ENCODE measurements around the gene CTSG. TPM values are rescaled to one million over a fixed set of nuclear protein-coding genes. Genes with fewer than 3 reads are reported as not detected.
"Not testable (repeated sequence)": the region's sequence is repeated elsewhere in the genome, so short reads cannot be mapped to it uniquely, and the experiment has no call there.

Gene CTSG
- total and polyA plus RNA-seq, 2 of the 4 experiments (the other 2 are of a cell fraction): not detected

DNA sequence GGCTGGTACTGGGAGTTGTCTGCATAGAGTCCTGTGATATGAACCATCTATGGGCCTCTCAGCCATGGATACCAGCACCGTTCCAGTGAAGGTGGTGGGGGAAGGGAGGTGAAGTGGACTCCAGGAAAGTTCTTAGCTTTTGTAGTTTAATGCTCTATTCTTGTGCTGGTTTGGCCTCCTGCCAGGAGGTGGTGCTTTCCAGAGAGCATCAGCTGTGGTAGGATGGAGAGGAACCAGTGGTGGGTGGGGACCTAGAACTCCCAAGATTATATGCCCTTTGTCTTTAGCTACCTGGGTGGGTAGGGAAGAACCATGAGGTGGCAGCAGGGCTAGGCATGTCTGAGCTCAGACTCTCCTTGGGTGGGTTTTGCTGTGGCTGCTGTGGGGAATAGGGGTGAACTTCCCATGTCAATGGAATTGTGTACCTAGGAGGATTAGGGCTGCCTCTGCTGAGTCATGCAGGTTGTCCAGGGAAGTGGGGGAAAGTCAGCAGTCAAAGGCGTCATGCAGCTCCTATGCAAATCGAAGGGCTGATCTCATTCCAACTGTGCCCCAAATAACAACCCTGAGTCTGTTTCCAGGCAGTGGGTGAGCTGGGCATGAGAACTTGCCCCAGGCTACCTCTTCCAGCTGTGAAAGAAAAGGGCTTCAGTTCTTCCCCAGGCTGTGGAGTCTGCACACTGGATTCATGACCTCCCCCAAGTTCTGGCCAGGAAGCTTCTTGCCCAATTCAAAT, 19.2 kb upstream of the CTSG start:
- Histone ChIP-seq H3K4ac (ENCODE audit: low read depth, low read length) (no peak overlapping the region), H4K8ac (ENCODE audit: low read depth in 2 of 2, low read length in 2 of 2) (no peak overlapping the region), H3K18ac (ENCODE audit: low read depth, low read length) (no peak overlapping the region), H3K4me1 (ENCODE audit: control insufficient read depth, insufficient read depth, low read length) (no peaks in the 10 kb centered on the region), H2BK20ac (ENCODE audit: low read depth, low read length) (no peak overlapping the region), H3K79me1 (ENCODE audit: low read depth in 1 of 2, low read length in 2 of 2) (no peaks in the 10 kb centered on the region), H2AK5ac (ENCODE audit: low read depth, low read length) (no peak overlapping the region), H3K4me3 (ENCODE audit: insufficient read depth, low read depth, low read length) (no peak overlapping the region), H3K4me2 (ENCODE audit: low read depth, low read length) (no peak overlapping the region), H2BK15ac (ENCODE audit: low read depth, low read length) (no peak overlapping the region), H3K36me3 (ENCODE audit: control insufficient read depth, insufficient read depth, low read length) (no peaks in the 10 kb centered on the region), H3K23ac (ENCODE audit: low read depth, low read length) (no peak overlapping the region), H3K27me3 (ENCODE audit: control insufficient read depth, insufficient read depth, low read length) (no peaks in the 10 kb centered on the region), H2BK120ac (ENCODE audit: low read depth, low read length) (no peak overlapping the region), H3K14ac (replicated peaks; ENCODE audit: low read depth, low read length) (no peak overlapping the region), H2BK5ac (ENCODE audit: low read depth, low read length, poor library complexity, severe bottlenecking) (no peak overlapping the region), H3K9me3 (ENCODE audit: control insufficient read depth, insufficient read depth, low read length) (no peaks in the 10 kb centered on the region), H4K20me1 (ENCODE audit: insufficient read depth, low read length) (no peaks in the 10 kb centered on the region), H2AK9ac (replicated peaks; ENCODE audit: low read depth, low read length, poor library complexity) (no peak overlapping the region), H2AFZ (replicated peaks; ENCODE audit: low read length, poor library complexity) (no peak overlapping the region), H3K9me1 (ENCODE audit: insufficient read depth, low read length) (no peaks in the 10 kb centered on the region), H3K9ac (ENCODE audit: low read depth, low read length) (no peak overlapping the region), H3K56ac (ENCODE audit: extremely low read depth, insufficient read depth, low read length) (no peak overlapping the region), H4K5ac (ENCODE audit: low read depth, low read length) (no peak overlapping the region), H3K27ac (ENCODE audit: insufficient read depth, low read length) (no peak overlapping the region), H4K91ac (ENCODE audit: insufficient read depth, low read depth, low read length) (no peak overlapping the region)
- BruUV-seq (replicated peaks): no TSS peak
- TF ChIP-seq POLR2A (IDR thresholded peaks at IDR 0.05; ENCODE audit: low read depth, low read length): no peak
- no peak for TF ChIP-seq CHD1 (IDR thresholded peaks at IDR 0.05; ENCODE audit: low read depth, low read length)
- no peak for TF ChIP-seq NFE2L2 (IDR thresholded peaks at IDR 0.05; ENCODE audit: low read depth, low read length)
- no peak for TF ChIP-seq USF2 (IDR thresholded peaks at IDR 0.05; ENCODE audit: low read depth, low read length)
- ChIA-PET CTCF (interaction anchor here (1.4 kb wide), 1 partner anchor 10 kb away, joined by 3 read pairs; no protein-coding TSS in a partner anchor), POLR2A (ENCODE audit: unreplicated experiment) (no interaction called here)
- intact Hi-C loops (cut with micrococcal nuclease): no loop called here
- in situ Hi-C loops (cut with MboI; ENCODE audit: low sequenced_read_pairs): no loop called here
- WGBS, 2 experiments (ENCODE audit: extremely low coverage in 2 of 2, insufficient read length in 1 of 2): no CpG with 5 or more reads among the region's 3 CpGs
- ATAC-seq (ENCODE audit: low read depth): no peak
- dilution Hi-C loops (cut with HindIII; ENCODE audit: low sequenced_read_pairs, unreplicated experiment): no loop called here
- DNase-seq: no peak

DNA sequence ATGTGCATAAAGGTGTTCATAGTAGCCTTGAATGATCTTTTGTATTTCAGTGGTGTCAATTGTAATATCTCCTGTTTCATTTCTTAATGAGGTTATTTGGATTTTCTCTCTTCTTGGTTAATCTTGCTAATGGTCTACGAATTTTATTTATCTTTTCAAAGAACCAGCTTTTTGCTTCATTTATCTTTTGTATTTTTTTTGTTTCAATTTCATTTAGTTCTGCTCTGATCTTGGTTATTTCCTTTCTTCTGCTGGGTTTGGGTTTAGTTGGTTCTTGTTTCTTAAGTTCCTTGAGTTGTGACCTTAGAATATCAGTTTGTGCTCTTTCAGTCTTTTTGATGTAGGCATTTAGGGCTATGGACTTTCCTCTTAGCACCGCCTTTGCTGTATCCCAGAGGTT, 15.0 kb upstream of the CTSG start:
- H3K23ac ChIP-seq (ENCODE audit: low read depth, low read length); CTCF ChIA-PET; H2AK5ac ChIP-seq (ENCODE audit: low read depth, low read length); H4K20me1 ChIP-seq (ENCODE audit: insufficient read depth, low read length); ATAC-seq (ENCODE audit: low read depth); intact Hi-C loops (cut with micrococcal nuclease); H2BK20ac ChIP-seq (ENCODE audit: low read depth, low read length); H3K18ac ChIP-seq (ENCODE audit: low read depth, low read length); H2AK9ac ChIP-seq (replicated peaks; ENCODE audit: low read depth, low read length, poor library complexity); H3K9me1 ChIP-seq (ENCODE audit: insufficient read depth, low read length); H3K4ac ChIP-seq (ENCODE audit: low read depth, low read length); H2BK15ac ChIP-seq (ENCODE audit: low read depth, low read length); H3K4me2 ChIP-seq (ENCODE audit: low read depth, low read length); H2AFZ ChIP-seq (replicated peaks; ENCODE audit: low read length, poor library complexity); DNase-seq; H3K4me3 ChIP-seq (ENCODE audit: insufficient read depth, low read depth, low read length); dilution Hi-C loops (cut with HindIII; ENCODE audit: low sequenced_read_pairs, unreplicated experiment); H4K91ac ChIP-seq (ENCODE audit: insufficient read depth, low read depth, low read length); H4K8ac ChIP-seq (ENCODE audit: low read depth in 2 of 2, low read length in 2 of 2); H3K27ac ChIP-seq (ENCODE audit: insufficient read depth, low read length); H3K56ac ChIP-seq (ENCODE audit: extremely low read depth, insufficient read depth, low read length); H4K5ac ChIP-seq (ENCODE audit: low read depth, low read length); H3K14ac ChIP-seq (replicated peaks; ENCODE audit: low read depth, low read length); H3K9ac ChIP-seq (ENCODE audit: low read depth, low read length); H3K36me3 ChIP-seq (ENCODE audit: control insufficient read depth, insufficient read depth, low read length); H2BK5ac ChIP-seq (ENCODE audit: low read depth, low read length, poor library complexity, severe bottlenecking); H3K79me1 ChIP-seq (ENCODE audit: low read depth in 1 of 2, low read length in 2 of 2); BruUV-seq (replicated peaks); POLR2A ChIA-PET (ENCODE audit: unreplicated experiment); H2BK120ac ChIP-seq (ENCODE audit: low read depth, low read length); H3K4me1 ChIP-seq (ENCODE audit: control insufficient read depth, insufficient read depth, low read length); H3K27me3 ChIP-seq (ENCODE audit: control insufficient read depth, insufficient read depth, low read length); in situ Hi-C loops (cut with MboI; ENCODE audit: low sequenced_read_pairs); H3K9me3 ChIP-seq (ENCODE audit: control insufficient read depth, insufficient read depth, low read length): not testable (repeated sequence)
- no CpG with 5 or more reads among the region's 2 CpGs for WGBS, 2 experiments (ENCODE audit: extremely low coverage in 2 of 2, insufficient read length in 1 of 2)

All from IMR-90 (cell line).